ENCODE data around the gene TBC1D16. TPM values are rescaled to one million over a fixed set of nuclear protein-coding genes. Genes with fewer than 3 reads are reported as not detected.

Gene TBC1D16
- total RNA-seq, 1 donor from 2014 or later: 197 TPM

DNA sequence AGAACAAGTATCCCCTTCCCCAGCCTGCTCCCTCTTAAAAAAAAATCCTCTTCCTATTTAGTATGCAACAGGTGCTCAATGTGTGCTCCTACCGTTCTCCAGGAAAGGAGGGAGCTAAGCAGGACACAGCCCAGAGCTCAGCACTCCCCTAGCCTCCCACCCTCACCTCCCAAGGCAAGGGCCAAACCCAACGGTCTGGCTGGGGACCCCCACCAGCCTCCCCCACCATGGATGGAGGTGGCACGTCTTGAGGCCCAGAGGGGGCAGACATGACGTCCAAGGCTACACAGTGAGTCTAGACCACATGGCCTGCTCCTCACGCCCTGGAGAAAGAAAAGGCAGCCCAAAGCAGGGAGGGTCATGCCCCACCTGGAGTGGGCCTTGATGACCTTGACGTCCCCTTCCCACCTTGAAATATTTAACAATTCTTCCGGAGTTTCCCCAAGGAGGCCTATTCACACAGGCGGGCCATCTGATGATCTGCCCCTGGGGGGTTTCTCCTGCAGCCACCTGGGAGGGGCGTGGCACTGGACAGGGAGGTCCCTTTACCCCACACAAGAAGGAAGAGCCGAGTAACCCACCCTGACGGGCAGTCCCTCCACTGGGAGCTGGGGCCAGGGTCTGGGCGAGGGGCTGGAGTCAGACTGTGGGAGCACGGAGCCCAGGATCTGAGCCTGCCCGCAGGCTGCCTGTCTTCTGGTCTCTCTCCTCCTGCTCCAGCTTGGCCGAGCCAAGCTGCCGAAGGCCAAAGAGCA, 107.0 kb downstream of the TBC1D16 start:
- no peak for DNase-seq
- TF ChIP-seq CTCF (IDR thresholded peaks at IDR 0.05; ENCODE audit: partially characterized antibody, unreplicated experiment): no peak
- Mint-ChIP-seq H3K4me3 (ENCODE audit: unreplicated experiment) (no peak overlapping the region), H3K9me3 (ENCODE audit: unreplicated experiment) (peaks cover 18% of the 10 kb centered on the region), H3K27ac (ENCODE audit: unreplicated experiment) (no peak overlapping the region), H3K4me1 (ENCODE audit: low read depth, unreplicated experiment) (peaks cover 2% of the 10 kb centered on the region), H3K27me3 (ENCODE audit: unreplicated experiment) (peaks cover 20% of the 10 kb centered on the region), H3K36me3 (ENCODE audit: unreplicated experiment) (no peaks in the 10 kb centered on the region)

DNA sequence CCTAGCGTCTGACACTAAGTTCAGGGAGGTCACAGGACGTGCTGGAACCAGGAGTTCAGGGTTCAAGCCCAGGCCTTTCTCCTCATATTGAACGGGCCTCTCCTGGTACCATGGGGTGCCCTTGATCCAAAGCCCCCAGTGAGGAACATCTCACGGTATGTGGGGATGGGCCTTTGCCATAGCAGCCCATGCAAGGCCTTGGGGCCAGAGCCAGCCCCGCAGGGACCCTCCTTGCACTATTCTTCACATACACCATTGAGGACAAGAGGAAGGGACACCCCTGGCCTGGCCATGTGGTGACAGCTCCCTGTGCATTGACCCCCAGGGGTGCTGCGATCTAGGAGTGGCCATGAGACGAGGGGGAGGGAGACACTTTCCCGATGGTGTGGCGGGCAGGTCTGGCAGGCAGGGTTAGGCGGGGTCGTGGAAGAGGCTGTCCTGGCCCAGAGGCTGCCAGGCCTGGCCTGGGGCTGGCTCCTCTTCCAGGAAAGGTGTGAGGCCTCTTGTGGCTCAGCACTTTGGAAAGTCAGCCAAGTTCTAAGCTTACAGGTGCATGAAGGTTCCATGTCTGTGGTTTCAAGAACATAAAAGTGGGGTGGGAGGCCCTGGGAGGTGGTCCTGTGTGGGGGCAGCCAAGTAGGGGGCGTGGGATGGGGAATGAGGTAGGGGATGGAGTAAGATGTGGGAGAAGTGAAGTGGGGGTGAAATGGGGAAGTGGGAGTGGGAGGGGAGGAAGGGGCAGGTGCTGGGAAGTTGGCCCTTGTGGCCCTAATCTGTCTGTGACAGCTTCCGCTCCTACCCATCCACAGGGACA, 107.8 kb downstream of the TBC1D16 start:
- no peak for TF ChIP-seq CTCF (IDR thresholded peaks at IDR 0.05; ENCODE audit: partially characterized antibody, unreplicated experiment)

GRCh38 chr17:79927136-79927661, 108.5 kb downstream of the TBC1D16 start:
- H3K36me3 Mint-ChIP-seq (ENCODE audit: unreplicated experiment): no peaks in the 10 kb centered on the region
- no peak overlapping the region for H3K4me3 Mint-ChIP-seq (ENCODE audit: unreplicated experiment)
- H3K4me1 Mint-ChIP-seq (ENCODE audit: low read depth, unreplicated experiment): peaks cover 2% of the 10 kb centered on the region
- DNase-seq: no peak
- H3K9me3 Mint-ChIP-seq (ENCODE audit: unreplicated experiment): peaks cover 6% of the 10 kb centered on the region
- peaks cover 10% of the 10 kb centered on the region for H3K27me3 Mint-ChIP-seq (ENCODE audit: unreplicated experiment)
- TF ChIP-seq CTCF (IDR thresholded peaks at IDR 0.05; ENCODE audit: partially characterized antibody, unreplicated experiment): no peak
- H3K27ac Mint-ChIP-seq (ENCODE audit: unreplicated experiment): no peak overlapping the region

More for the DNA sequence above, 107.8 kb downstream of the TBC1D16 start:
- Mint-ChIP-seq H3K27ac (ENCODE audit: unreplicated experiment) (no peak overlapping the region), H3K27me3 (ENCODE audit: unreplicated experiment) (peaks cover 16% of the 10 kb centered on the region), H3K9me3 (ENCODE audit: unreplicated experiment) (peaks cover 13% of the 10 kb centered on the region), H3K4me3 (ENCODE audit: unreplicated experiment) (no peak overlapping the region), H3K36me3 (ENCODE audit: unreplicated experiment) (no peaks in the 10 kb centered on the region), H3K4me1 (ENCODE audit: low read depth, unreplicated experiment) (peaks cover 2% of the 10 kb centered on the region)
- DNase-seq: no peak

GRCh38 chr17:79926605-79927135, 109.0 kb downstream of the TBC1D16 start:
- DNase-seq: no peak
- Mint-ChIP-seq H3K36me3 (ENCODE audit: unreplicated experiment) (no peaks in the 10 kb centered on the region), H3K27ac (ENCODE audit: unreplicated experiment) (no peak overlapping the region), H3K4me3 (ENCODE audit: unreplicated experiment) (no peak overlapping the region), H3K4me1 (ENCODE audit: low read depth, unreplicated experiment) (peaks cover 2% of the 10 kb centered on the region), H3K9me3 (ENCODE audit: unreplicated experiment) (peaks cover 4% of the 10 kb centered on the region), H3K27me3 (ENCODE audit: unreplicated experiment) (peaks cover 8% of the 10 kb centered on the region)
- no peak for TF ChIP-seq CTCF (IDR thresholded peaks at IDR 0.05; ENCODE audit: partially characterized antibody, unreplicated experiment)

Data from glutamatergic neuron (in vitro differentiated cells).